Mucosa of gallbladder (tissue), 1 donor: ENCODE results near the gene LUC7L2. TPM values are rescaled to one million over a fixed set of nuclear protein-coding genes. Genes with fewer than 3 reads are reported as not detected.
"Not testable (repeated sequence)": the region's sequence is repeated elsewhere in the genome, so short reads cannot be mapped to it uniquely, and the experiment has no call there.

Experiments
- DNase-seq: peaks from one replicate; pipeline ENCODE4 v3.0.0-alpha.2; 2020; ENCODE audit warnings: low spot score
- total RNA-seq: library from RNA; stranded (reverse); gene quantifications from one replicate; pipeline ENCODE4 v1.2.1, GENCODE V29; 2021
- donor health status: DM: no; HTN: no; CAD: no.

Gene LUC7L2
- total RNA-seq, 1 donor from 2014 or later, result 101 TPM

GRCh38 chr7:139355320-139355719, 4.4 kb upstream of the LUC7L2 start:
- no peak for DNase-seq

GRCh38 chr7:139357729-139358506, 1.8 kb upstream of the LUC7L2 start:
- DNase-seq, result not testable (repeated sequence)

- no peak for DNase-seq
These were observed 941 bp upstream of the LUC7L2 start for GRCh38 chr7:139358541-139359365.

GRCh38 chr7:139360210-139360947, 685 bp downstream of the LUC7L2 start:
- peak; percentile 96 for DNase-seq

GRCh38 chr7:139360948-139361307, 1.2 kb downstream of the LUC7L2 start:
- no peak for DNase-seq

GRCh38 chr7:139361523-139361922, 1.8 kb downstream of the LUC7L2 start:
- DNase-seq, result no peak

GRCh38 chr7:139362302-139362701, 2.6 kb downstream of the LUC7L2 start:
- no peak for DNase-seq

GRCh38 chr7:139362981-139363380, 3.3 kb downstream of the LUC7L2 start:
- no peak for DNase-seq

GRCh38 chr7:139365336-139365735, 5.6 kb downstream of the LUC7L2 start:
- DNase-seq, result no peak

- no peak for DNase-seq
These were observed 6.7 kb downstream of the LUC7L2 start for GRCh38 chr7:139366400-139366799.

GRCh38 chr7:139367438-139368155, 7.9 kb downstream of the LUC7L2 start:
- DNase-seq, result no peak

GRCh38 chr7:139370301-139370942, 10.7 kb downstream of the LUC7L2 start:
- DNase-seq, result no peak

GRCh38 chr7:139370943-139371313, 11.2 kb downstream of the LUC7L2 start:
- DNase-seq, result no peak

- no peak for DNase-seq
These were observed 14.6 kb downstream of the LUC7L2 start for GRCh38 chr7:139374246-139374645.

GRCh38 chr7:139382439-139382838, 22.7 kb downstream of the LUC7L2 start:
- no peak for DNase-seq

GRCh38 chr7:139384611-139385010, 24.9 kb downstream of the LUC7L2 start:
- DNase-seq, result no peak

GRCh38 chr7:139387594-139387993, 27.9 kb downstream of the LUC7L2 start:
- no peak for DNase-seq

- DNase-seq, result no peak
These were observed 29.4 kb downstream of the LUC7L2 start for GRCh38 chr7:139389091-139389490.

GRCh38 chr7:139389774-139390173, 30.1 kb downstream of the LUC7L2 start:
- DNase-seq, result no peak

- DNase-seq, result no peak
These were observed 34.0 kb downstream of the LUC7L2 start for GRCh38 chr7:139393621-139394211.

- no peak for DNase-seq
These were observed 34.8 kb downstream of the LUC7L2 start for GRCh38 chr7:139394540-139394939.
